ENCODE results near the gene MERTK.
A peak's percentile ranks its signal among the peaks of the same experiment; 100 is the strongest.
"Not testable (repeated sequence)": the region's sequence is repeated elsewhere in the genome, so short reads cannot be mapped to it uniquely, and the experiment has no call there.

The MERTK gene

DNA sequence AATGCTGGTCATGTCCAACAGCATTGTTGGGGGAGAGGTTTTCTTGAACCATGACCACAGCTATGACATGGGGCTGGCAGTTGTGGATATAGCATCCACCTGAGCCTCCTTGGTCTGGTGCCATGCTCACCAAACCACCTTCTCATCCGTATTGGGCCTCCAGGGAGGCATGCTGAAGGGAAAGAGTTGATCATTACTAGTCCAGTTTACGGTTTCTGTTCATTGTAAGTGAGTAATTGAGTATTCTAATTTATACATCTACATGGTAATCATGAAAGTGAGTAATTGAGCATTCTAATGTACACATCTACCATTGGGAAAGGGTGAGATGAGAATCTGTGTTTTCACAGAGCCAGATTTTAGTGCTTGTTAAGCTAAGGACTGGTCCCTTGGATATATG, 163.4 kb downstream of the MERTK start:
- no peak for ATAC-seq (replicated peaks)
- Mint-ChIP-seq H3K27ac (peak overlapping the region in 1 of 2 donors; percentile 19), H3K9me3 (no peaks in the 10 kb centered on the region), H3K4me3 (no peak overlapping the region), H3K36me3 (ENCODE audit: insufficient read depth) (peaks cover 42% of the 10 kb centered on the region), H3K4me1 (ENCODE audit: low read depth in 2 of 2) (peaks cover 28 to 48% of the 10 kb centered on the region in 2 donors), H3K27me3 (no peaks in the 10 kb centered on the region)
- DNase-seq: no peak

- no peak for DNase-seq
- Mint-ChIP-seq H3K4me1 (ENCODE audit: low read depth in 2 of 2) (peaks cover 22 to 43% of the 10 kb centered on the region in 2 donors), H3K36me3 (ENCODE audit: insufficient read depth) (peaks cover 52% of the 10 kb centered on the region), H3K4me3 (no peak overlapping the region), H3K27me3 (no peaks in the 10 kb centered on the region), H3K9me3 (no peaks in the 10 kb centered on the region), H3K27ac (peak overlapping the region; percentile 1 to 80)
- no peak for ATAC-seq (replicated peaks)
These were observed 164.5 kb downstream of the MERTK start for GRCh38 chr2:112062894-112063293.

- ATAC-seq (replicated peaks): no peak
- Mint-ChIP-seq H3K27ac (peak overlapping the region in 1 of 2 donors; percentile 62), H3K9me3 (peaks cover 2 to 6% of the 10 kb centered on the region in 2 donors), H3K36me3 (ENCODE audit: insufficient read depth) (peaks cover 69% of the 10 kb centered on the region), H3K4me3 (no peak overlapping the region), H3K27me3 (no peaks in the 10 kb centered on the region), H3K4me1 (ENCODE audit: low read depth in 2 of 2) (peaks cover 15 to 42% of the 10 kb centered on the region in 2 donors)
- DNase-seq: no peak
These were observed 167.1 kb downstream of the MERTK start for GRCh38 chr2:112065486-112065885.

- ATAC-seq (replicated peaks) (no peak), DNase-seq (no peak)
- H3K27me3 Mint-ChIP-seq: no peaks in the 10 kb centered on the region
- H3K4me3 Mint-ChIP-seq: no peak overlapping the region
- peaks cover 15 to 42% of the 10 kb centered on the region in 2 donors for H3K4me1 Mint-ChIP-seq (ENCODE audit: low read depth in 2 of 2)
- peak overlapping the region in 1 of 2 donors; percentile 62 for H3K27ac Mint-ChIP-seq
- H3K9me3 Mint-ChIP-seq: peaks cover 2 to 6% of the 10 kb centered on the region in 2 donors
- H3K36me3 Mint-ChIP-seq (ENCODE audit: insufficient read depth): peaks cover 68% of the 10 kb centered on the region
These were observed 167.6 kb downstream of the MERTK start for GRCh38 chr2:112065966-112066365.

- ATAC-seq (replicated peaks); DNase-seq; H3K9me3 Mint-ChIP-seq; H3K27me3 Mint-ChIP-seq; H3K4me3 Mint-ChIP-seq: not testable (repeated sequence)
- peaks cover 25 to 54% of the 10 kb centered on the region in 2 donors for H3K4me1 Mint-ChIP-seq (ENCODE audit: low read depth in 2 of 2)
- H3K36me3 Mint-ChIP-seq (ENCODE audit: insufficient read depth): peaks cover 71% of the 10 kb centered on the region
- peak overlapping the region; percentile 19 to 75 for H3K27ac Mint-ChIP-seq
These were observed 171.4 kb downstream of the MERTK start for GRCh38 chr2:112069794-112070193.

DNA sequence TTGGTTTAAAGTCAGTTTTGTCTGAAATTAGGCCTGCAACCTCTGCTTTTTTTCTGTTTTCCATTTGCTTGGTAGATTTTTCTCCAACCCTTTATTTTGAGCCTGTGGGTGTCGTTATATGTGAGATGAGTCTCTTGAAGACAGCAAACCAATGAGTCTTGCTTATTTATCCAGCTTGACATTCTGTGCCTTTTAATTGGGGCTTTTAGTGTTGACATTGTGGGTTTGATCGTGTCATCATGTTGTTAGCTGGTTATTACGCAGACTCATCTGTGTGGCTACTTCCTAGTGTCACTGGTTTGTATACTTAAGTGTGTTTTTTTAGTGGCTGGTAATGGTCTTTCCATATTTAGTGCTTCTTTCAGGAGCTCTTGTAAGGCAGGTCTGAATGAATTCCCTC, 175.5 kb downstream of the MERTK start:
- DNase-seq: no peak
- no peak for ATAC-seq (replicated peaks)
- Mint-ChIP-seq H3K4me1 (ENCODE audit: low read depth in 2 of 2) (peaks cover 25 to 42% of the 10 kb centered on the region in 2 donors), H3K27ac (peak overlapping the region in 1 of 2 donors; percentile 20), H3K27me3 (no peaks in the 10 kb centered on the region), H3K4me3 (no peak overlapping the region), H3K36me3 (ENCODE audit: insufficient read depth) (peaks cover 62% of the 10 kb centered on the region), H3K9me3 (peaks cover 2 to 6% of the 10 kb centered on the region in 2 donors)

- DNase-seq (no peak), ATAC-seq (replicated peaks) (no peak)
- H3K36me3 Mint-ChIP-seq (ENCODE audit: insufficient read depth): peaks cover 57% of the 10 kb centered on the region
- peaks cover 0 to under 1% of the 10 kb centered on the region in 2 donors for H3K9me3 Mint-ChIP-seq
- peaks cover 24 to 37% of the 10 kb centered on the region in 2 donors for H3K4me1 Mint-ChIP-seq (ENCODE audit: low read depth in 2 of 2)
- H3K27me3 Mint-ChIP-seq: no peaks in the 10 kb centered on the region
- no peak overlapping the region for H3K4me3 Mint-ChIP-seq
- H3K27ac Mint-ChIP-seq: peak overlapping the region; percentile 20 to 32
These were observed 176.1 kb downstream of the MERTK start for GRCh38 chr2:112074506-112074905.

- Mint-ChIP-seq H3K27me3 (no peaks in the 10 kb centered on the region), H3K36me3 (ENCODE audit: insufficient read depth) (peaks cover 54% of the 10 kb centered on the region), H3K9me3 (no peaks in the 10 kb centered on the region), H3K4me3 (no peak overlapping the region), H3K4me1 (ENCODE audit: low read depth in 2 of 2) (peaks cover 26 to 34% of the 10 kb centered on the region in 2 donors), H3K27ac (no peak overlapping the region)
- ATAC-seq (replicated peaks): no peak
- DNase-seq: no peak
These were observed 177.3 kb downstream of the MERTK start for GRCh38 chr2:112075490-112076260.

- H3K36me3 Mint-ChIP-seq (ENCODE audit: insufficient read depth): peaks cover 61% of the 10 kb centered on the region
- DNase-seq: no peak
- H3K4me3 Mint-ChIP-seq: no peak overlapping the region
- peak overlapping the region in 1 of 2 donors; percentile 26 for H3K27ac Mint-ChIP-seq
- no peaks in the 10 kb centered on the region for H3K9me3 Mint-ChIP-seq
- H3K27me3 Mint-ChIP-seq: no peaks in the 10 kb centered on the region
- no peak for ATAC-seq (replicated peaks)
- peaks cover 18 to 27% of the 10 kb centered on the region in 2 donors for H3K4me1 Mint-ChIP-seq (ENCODE audit: low read depth in 2 of 2)
These were observed 179.4 kb downstream of the MERTK start for GRCh38 chr2:112077814-112078213.
